Stimulated activated CD8-positive, alpha-beta memory T cell treated with anti-CD3 and anti-CD28 coated beads, Interleukin-4, amount 100 ng/mL, for 1 hour (primary cell): Measurements from ENCODE around the gene LMO3.

Experiments
- DNase-seq, 2 donors: peaks; one replicate each; pipeline ENCODE4 v3.0.0-alpha.2; 2020; ENCODE audit warnings: low read depth in 2 of 2, low spot score in 1 of 2

Gene LMO3

DNA sequence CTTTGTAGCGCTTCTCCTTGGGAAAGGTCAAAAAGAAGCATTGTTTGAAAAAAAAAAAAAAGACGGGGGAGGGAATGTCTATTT, at the start of gene LMO3:
Gene LMO3 (minus strand): TSS at position 46 of the 84 bp plus-strand sequence. CDS start 5,302 bp downstream, outside the sequence.
- no peak for DNase-seq

DNA sequence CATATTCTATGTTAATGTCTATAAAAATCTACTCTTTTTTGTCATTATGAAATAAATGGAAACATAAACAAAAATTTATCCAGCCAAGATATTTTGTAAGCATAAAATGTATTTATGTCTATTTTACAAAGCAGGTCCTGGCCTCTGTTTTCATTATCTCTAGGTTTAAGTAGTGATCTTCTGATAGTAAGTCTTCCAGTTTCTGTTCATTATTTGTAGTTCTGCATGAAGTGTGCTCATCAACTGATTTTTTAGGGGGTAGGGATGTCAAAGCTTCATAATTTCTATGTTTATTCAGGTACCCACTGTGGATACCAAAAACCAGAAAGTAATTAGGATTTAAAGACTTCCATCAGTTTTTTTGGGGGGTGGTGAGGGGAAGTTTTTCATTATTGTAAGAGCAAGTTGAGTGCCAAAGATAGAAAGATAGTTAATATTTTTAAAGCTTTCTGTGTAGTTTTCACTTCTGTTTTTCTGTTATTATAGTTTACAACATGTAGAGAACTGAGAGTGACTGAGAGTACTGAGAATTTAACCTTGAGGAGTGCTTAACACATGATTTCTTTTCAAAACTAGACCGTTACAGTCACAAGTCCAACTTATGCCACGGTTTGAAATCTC, 30.6 kb upstream of the LMO3 start:
- DNase-seq, result no peak

DNA sequence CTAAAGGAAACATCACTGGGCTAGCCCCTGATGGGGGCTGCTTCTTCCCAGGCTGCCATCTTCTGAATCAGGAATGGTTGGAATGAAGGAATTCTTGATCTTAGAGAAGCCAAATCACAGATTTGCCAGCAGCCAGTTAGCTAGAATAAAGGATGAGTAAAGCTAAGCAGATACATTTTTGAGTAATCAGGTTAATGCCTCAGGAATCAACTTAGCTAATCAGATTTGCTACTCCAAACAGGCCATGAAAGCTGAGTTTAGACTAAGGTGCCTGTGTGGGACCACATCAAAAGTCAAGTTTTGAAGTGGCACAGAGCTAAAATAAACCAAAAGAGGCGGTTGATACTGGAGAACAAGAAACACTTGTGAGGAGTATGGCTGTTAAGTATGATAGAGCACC, 28.8 kb upstream of the LMO3 start:
- DNase-seq, result no peak

DNA sequence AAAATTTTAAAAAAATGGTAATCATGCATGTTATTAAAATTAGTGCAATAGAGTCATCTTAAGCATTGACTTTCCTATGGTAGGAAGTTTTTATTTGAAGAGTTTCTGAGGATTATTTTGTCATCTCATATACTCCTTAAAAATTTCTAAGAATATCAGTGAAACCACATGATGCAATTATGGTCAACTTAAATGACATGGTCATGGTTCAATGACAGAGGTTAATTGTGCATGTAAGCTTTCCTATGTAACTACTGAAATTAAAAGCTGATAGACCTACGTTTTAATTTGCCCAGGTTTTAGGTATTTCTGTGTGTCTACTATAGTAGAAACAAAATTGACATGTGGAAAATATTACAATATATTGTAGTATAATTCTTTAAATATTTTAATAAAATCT, 21.0 kb upstream of the LMO3 start:
- no peak for DNase-seq

DNA sequence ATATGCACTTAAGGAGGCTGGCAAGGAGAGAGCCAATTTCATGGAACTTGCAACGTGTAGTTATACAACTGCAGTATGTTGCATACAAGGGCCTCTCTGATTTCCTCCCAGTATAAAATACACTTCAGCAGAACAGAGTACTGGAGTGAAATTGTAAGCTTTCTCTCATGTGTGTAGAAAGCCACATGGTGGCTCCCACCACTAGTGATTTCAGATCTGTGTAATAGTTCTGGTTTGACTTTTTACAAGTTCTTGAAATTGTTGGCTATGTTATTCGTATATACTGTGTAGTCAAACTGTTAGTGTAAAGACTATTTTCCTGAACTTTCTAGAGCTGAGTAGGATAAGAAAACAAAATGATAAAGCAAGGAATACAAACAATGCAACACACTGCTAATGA, 16.4 kb upstream of the LMO3 start:
- DNase-seq, result no peak

DNA sequence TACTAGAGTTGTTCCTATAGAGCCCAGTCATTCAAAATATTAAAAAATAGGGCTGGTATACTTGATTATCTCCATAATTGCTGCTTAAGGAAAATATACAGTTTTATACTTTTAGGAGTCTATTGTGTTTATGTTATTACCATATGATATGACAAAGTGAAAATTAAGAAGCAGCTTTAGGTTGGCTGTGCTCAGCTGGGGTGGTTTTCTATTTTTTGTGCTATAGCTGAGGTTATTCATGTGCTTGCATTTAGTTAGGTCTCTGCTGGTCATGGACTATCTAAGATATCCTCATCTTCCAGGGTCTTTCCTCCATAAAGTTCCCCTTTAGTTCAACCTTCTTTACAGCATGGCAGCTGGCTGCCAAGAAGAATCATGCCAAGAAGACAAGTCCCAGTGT, 13.6 kb upstream of the LMO3 start:
- no peak for DNase-seq

DNA sequence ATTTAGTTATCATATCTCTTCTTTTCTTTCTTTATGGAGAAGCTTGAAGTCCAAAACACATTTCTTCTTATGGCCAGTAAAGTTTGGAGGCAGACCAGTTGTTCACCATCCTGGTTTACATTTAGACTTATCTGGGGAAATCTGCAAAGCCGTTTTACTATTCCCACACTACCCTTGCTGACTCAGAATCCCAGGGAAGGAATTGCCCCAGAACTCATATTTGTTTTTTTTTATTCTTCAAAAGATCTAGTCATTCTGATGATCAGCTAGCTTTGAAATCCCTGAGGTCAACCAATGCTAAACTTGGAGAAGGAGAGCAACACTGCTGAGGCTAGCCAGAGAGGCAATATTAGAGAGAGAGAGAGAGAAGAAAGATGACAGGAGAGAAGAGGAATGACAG, 12.3 kb upstream of the LMO3 start:
- DNase-seq, result no peak

DNA sequence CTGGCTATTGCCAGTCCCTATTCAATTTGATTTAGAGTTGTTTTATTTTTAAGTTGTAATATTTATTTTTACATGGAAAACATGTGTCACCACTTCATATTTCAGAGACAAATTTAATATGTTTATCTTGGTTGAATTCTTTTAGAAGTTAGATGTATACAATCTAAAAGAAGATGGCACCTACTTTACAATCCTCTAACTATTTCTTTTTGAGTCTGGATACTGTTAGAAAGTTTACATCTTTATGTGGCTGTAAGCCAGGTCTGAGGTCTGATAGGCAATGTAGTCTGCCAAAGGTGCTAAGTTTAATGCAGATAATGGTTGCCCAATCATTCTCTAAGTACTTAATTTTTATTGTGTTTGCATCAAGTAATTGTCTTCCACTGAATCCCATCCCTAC, 7.2 kb upstream of the LMO3 start:
- no peak for DNase-seq

DNA sequence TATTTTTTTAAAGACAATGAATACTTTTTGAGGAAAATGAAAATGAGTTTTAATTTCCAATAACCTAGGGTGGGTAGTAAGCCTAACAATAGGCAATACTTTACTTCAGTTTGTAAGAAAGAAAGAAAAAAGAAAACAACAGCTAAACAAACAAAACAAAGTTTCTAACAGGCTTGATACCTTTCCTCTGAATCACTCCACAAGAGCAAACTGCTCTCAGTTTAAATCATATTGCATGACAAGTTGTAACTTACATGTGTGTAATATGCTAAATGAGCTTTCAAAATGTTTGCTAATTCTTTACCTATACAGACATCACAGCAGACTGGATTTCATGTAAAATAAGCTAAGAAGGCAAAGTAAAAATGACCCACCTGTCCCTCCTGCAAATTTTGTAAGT, 6.7 kb upstream of the LMO3 start:
- no peak for DNase-seq

DNA sequence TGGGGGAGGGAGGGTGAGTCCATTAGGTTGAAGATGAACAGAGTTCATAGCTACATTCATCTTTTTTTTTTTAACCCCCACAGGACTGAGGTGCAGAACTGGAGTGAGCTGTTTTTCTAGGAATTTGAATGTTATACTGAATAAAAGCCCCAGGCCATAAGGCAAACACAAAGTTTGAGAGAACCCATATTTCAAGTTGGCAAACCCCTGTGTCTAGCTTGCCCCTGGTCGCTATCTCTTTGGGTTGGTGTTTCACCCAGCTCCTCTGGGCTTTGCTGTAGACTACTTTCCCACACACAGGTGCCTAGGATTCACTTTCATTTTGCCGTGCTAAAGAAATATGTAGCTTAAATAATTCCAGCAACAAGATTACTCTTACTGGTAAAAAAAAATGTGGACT, 5.2 kb upstream of the LMO3 start:
- no peak for DNase-seq

DNA sequence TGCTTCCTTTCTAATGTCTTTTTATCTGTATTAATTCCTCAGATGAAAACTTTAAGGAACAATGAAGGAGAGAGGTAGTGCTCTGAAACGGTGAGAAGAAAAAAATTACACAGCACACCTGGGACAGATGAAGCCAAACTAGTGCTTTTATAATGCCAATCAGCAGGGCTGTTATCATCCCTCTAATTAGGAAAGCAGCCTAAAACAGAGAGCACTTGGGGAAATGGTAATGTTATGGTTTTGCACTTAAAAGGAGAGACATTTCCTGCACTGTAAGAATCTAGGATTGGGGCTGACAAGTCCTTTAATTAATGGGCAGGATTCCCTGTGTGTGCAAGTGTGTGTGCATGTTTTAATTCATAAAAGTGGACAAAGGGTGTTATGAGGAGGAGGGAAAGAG, 4.8 kb upstream of the LMO3 start:
- DNase-seq, result no peak

DNA sequence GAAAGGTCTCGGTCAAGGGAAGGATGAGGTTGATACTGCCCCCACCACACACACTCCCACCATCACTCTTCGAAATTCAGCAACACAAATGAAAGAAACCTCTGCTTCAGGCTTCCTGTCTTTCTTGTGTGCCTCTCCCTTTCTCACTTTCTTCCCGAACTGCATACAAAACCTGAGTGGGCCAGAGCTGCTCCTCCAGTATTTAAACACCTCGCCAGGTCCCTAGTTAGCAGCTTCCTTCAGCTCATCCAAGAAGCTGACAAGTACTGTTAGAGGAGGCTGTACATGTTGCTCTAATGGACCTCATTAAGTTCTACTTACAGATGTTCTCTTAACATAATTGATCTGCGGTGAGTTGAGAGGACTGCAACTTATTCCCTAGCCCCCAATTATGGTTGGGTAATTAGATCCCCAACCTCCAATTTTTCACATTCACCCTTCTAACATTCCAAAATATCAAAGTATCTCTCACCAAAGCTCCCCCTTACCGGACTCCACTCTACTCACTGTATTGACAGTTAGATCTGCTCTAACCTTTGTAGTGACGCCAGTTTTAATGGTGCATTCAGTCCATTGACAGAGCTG, 4.1 kb upstream of the LMO3 start:
- no peak for DNase-seq

DNA sequence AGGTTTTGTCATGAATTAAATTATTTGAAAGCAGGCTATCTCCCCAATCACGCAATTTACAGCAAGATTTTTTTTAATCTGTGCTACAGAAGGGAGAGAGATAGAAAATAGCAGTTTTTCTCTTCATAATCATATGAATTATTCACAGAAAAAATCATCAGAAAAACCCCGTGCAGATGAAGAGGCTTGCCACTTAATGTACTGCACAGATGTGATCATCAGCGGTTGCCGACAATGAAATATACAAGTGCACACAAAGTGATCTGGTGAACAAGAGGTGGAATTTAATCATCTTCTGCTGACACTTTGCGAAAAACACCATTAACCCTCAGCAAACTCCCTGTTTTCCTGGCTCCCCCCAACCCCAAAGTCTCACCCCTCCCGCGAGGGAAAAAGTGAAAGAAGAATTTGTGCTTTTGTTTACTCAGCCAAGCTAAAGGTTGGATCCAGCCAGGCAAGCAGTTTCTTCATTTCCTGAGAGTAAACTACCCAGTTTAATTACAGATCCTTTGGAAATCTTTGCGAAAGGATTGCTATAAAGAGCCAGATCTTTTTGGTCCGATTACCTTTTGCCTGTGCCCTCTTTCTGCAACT, 3.1 kb upstream of the LMO3 start:
- DNase-seq, result no peak

DNA sequence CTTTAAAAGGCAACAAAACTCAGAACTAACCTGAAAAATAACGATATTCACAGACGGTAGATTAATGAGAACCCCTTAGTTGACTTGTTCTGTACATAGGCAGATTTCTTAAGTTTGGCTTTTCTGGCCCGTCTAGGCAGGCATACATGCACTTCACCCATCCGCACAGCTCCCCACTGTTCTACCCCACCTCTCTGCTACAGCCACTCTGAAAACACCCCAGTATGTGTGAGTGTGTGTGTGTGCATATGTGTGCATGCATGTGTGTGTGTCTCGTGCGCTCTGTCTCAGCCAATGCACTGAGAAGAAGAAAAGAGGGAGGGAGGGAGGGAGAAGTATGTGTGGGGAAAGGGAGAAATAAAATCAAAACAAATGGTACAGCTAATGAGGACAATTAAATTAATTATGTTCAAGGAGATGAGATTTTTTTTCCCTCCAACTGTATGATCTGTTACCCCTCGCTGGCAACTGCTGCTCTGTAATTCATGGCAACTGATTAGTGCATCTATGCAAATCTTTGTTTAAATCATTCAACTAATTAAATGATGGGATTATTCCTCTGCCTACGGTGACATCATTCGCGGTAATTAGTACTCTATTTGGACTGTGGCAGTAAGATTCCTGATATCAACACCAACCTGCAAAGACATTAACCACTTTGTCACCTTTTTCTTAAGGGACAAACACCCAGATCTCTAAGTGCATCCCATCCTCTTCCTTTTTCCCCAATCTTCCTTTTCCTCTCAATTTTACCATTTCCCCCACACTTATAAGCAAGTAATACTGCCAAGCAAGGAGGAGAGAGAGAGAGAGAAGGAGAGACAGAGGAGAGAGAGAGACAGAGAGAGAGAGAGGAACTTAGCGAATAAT, 2.2 kb upstream of the LMO3 start:
- DNase-seq, result no peak

DNA sequence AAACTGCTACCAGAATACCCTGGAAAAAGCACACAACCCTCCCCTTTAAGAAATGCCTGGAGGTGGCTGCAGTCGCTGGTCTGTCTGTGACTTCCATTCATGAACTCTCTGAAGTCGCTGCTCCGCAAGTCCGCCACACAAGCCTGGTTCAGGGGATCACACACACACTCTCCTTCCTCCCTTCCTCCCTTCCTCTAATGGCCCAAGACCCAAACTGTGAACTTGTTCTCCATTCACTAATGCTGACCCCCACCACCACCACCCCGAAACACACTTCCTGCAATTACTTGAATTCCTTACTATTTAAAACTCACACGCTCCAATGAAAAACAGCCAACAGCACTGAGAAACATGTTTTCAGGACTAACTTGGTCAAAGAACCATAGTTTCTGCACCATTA, 1.0 kb upstream of the LMO3 start:
- no peak for DNase-seq

DNA sequence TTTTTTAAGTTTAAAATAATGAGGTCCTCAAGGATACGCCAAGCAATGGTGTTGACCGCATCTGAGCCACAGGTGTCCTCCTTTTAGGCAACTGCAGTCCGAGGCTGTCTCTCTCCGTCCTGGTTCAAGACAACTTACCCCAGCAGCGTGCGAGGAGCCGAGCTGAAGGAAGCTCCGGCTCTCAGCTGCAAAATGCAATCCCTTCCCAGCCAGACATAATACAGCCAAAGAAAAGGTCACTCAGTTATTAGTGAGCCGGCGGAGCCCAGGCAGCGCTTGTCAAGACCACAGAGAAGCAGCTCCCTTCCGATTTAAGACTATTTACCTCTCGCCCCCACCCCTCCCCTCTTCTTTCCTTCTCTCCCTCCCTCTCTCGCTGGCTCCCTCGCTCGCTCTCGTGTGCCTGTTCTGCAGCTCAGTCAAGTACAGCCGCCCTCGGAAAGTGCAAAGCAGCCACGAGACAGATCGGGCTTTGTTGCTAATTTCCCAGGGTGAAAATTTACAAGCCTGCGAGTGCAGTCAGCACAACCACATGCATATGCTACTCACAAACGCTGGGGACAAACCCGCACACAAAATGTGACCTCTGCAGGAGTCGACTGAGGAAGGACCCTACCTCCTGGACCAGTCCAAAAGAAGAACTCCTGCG, 363 bp upstream of the LMO3 start:
- no peak for DNase-seq

DNA sequence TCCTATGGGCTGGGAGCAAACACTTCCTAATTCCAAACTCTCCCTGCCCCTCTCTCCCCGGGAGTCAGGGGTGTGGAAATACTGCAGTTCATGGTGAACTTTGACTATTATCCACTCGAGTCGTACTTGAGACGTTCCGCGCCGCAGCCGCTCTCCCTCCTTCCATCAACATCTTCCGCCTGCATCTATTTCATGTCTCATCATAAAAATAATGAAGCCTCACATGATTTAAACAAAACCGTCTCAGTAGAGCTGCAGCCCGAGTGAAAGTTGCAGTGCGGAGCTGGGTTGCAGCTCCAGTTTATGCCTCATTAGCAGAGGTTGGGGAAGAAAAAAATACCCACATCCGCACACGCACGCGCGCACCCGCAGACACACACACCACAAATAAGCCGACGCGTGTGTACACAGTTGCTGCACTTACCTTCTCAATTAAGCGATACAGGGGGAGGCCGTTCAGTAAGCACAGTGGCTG, 283 bp downstream of the LMO3 start:
- no peak for DNase-seq

DNA sequence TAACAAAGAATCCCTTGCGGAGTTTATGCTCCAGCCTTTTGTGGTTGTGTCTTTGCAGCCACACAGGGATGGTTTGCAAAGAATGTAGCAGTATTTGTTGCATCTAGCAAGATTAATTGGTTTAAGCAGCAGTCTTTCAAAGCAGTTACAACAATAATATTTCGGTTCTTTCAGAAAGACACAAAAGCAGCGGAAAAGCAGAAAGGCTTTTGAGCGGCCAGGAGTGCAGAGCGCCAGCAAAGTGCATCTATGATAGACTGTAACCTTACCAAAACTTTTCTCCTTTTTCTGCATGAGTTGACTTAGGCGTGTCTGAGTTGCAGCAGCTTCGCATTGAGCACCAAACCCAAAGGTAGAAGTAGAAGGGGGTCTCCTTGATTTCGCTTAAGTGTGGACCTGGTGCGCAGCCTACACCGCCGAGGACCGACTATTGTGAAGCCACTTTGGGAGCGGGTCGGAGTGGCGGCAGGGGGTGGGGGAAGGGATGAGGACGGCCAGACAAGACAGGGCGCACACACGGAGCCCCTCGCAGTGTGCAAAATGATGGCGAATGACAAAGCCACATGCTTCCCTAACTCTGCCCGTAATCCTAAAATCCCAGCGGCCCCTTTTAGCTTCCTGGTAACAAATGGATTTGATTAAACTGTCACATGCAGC, 1.2 kb downstream of the LMO3 start:
- no peak for DNase-seq

DNA sequence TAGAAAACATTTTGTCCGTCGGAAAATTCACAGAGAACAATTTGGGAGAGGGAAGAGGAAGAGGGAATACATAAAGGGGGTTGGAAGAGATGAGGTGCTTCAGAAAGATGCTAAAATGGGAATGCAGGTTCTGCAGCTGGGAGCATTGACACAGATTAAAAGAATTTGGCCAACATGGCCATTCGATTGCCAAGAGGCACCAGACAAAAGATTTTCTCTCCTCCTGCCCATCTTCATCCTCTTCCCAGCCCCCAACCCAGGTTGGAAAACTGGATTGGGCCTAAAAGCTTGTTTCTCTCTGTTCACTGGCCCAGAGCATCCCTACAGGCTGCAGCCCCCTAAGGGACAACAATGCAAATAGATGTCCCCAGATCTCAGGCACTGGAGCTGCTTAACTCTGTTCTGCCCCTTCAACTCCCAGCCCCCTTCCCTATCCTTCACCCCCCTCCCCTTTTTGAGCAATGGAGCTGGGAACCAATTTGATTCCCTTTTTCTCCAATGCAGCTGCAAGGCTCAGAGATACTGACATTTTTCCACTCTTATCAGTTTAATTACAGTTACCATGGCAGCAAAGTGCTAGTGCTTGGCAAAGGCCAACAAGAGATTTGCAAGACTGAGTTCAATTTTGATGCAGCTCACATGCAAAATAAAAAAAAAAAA, 1.9 kb downstream of the LMO3 start:
- DNase-seq, result no peak

DNA sequence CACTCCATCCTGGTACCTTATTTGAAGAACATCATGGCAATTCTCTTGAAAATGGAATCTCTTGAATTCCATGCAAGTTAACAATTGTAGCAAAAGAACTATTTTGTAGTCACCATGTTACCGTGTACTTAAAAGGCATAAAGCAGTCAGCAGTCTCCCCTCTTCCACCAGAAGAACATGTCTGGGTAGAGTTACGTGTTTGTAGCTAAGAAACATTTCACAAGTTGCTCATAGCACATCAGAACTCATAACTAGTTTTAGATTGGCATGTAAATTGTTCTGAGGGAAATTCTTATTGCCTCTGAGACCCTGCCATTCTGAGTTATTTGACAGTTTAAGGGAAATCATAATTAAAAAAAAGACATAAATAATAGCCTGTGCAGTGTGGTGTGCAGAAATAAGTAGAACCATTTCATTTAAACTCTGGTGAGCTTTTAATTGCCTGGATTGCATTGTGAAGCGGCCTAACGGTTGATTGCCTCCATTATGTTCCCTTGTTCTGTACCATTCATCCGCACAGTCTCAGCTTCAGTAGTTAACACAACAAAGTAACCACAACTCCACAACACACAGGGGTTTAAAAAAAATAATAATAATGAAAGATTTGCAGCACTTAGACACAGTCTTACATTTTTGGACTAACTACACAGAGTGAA, 2.6 kb downstream of the LMO3 start:
- no peak for DNase-seq

DNA sequence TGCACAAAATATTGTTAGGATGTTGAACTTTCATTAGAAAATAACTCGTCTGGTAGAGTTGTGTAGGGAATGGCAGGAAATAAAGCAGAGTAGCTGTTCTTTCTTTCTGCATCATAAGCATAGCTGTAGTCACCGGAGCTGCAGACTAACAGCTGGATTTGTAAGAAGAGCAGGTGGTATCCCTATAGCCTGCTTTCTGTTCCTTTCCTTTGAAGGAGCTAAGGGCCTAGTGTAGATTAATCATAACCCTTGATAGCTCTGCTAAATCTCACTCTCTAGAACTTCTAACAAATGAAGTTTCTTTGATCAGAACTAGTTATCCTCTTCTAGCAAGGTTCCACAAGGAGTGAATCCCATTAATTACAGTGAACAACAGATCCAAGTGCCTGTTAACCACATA, 3.5 kb downstream of the LMO3 start:
- no peak for DNase-seq
